Neuronal stem cell (in vitro differentiated cells): Measurements from ENCODE around the gene AGBL4.
A peak's percentile ranks its signal among the peaks of the same experiment; 100 is the strongest.

Experiments used
- DNase-seq: peaks from one replicate; pipeline ENCODE4 v3.0.0-alpha.2; 2013; ENCODE audit warnings: low spot score
- H2AFZ ChIP-seq: one replicate; pipeline ENCODE4 v1.6.1; 2013; ENCODE audit warnings: mild to moderate bottlenecking, low read length, inconsistent platforms
- H2AK5ac ChIP-seq: 2 replicates; pipeline ENCODE4 v1.6.1; 2013; ENCODE audit warnings: low read depth, mild to moderate bottlenecking, inconsistent platforms, low read length, moderate library complexity, mixed read lengths
- H2BK120ac ChIP-seq: 2 replicates; pipeline ENCODE4 v1.6.1; 2013; ENCODE audit warnings: low read depth, mild to moderate bottlenecking, inconsistent platforms, low read length, moderate library complexity, mixed read lengths
- H2BK12ac ChIP-seq: one replicate; pipeline ENCODE4 v1.6.1; 2013; ENCODE audit warnings: low read length, inconsistent platforms
- H2BK15ac ChIP-seq: 2 replicates; pipeline ENCODE4 v1.6.1; 2013; ENCODE audit warnings: mild to moderate bottlenecking, low read length, inconsistent platforms, mixed read lengths
- H2BK5ac ChIP-seq: one replicate; pipeline ENCODE4 v1.6.1; 2013; ENCODE audit warnings: inconsistent platforms, mild to moderate bottlenecking, low read length, moderate library complexity
- H3K14ac ChIP-seq: one replicate; pipeline ENCODE4 v1.6.1; 2013; ENCODE audit warnings: low read length, inconsistent platforms
- H3K18ac ChIP-seq: 2 replicates; pipeline ENCODE4 v1.6.1; 2013; ENCODE audit warnings: low read length, inconsistent platforms
- H3K23ac ChIP-seq: 2 replicates; pipeline ENCODE4 v1.6.1; 2013; ENCODE audit warnings: low read depth, mild to moderate bottlenecking, mixed read lengths, low read length, inconsistent platforms; ENCODE audit not compliant: poor library complexity
- H3K27ac ChIP-seq: replicated peaks from 3 replicates; pipeline ENCODE4 v1.5.1; 2013; ENCODE audit warnings: low read length, inconsistent platforms
- H3K27me3 ChIP-seq, 3 experiments: 2 replicates each; pipeline ENCODE4 v1.6.1; 2013; ENCODE audit warnings: low read length in 3 of 3, mild to moderate bottlenecking in 2 of 3, inconsistent platforms in 1 of 3, low read depth in 1 of 3, mixed read lengths in 1 of 3, moderate library complexity in 1 of 3; ENCODE audit not compliant: control insufficient read depth in 3 of 3, insufficient read depth in 3 of 3
- H3K36me3 ChIP-seq, 2 donors: replicated peaks in 1 of 2; 2 replicates each; pipeline ENCODE4 v1.6.1; 2013; ENCODE audit warnings: low read length in 2 of 2; ENCODE audit not compliant: control insufficient read depth in 2 of 2, insufficient read depth in 2 of 2
- H3K4ac ChIP-seq: 2 replicates; pipeline ENCODE4 v1.6.1; 2013; ENCODE audit warnings: inconsistent platforms, mild to moderate bottlenecking, low read length, moderate library complexity
- H3K4me1 ChIP-seq, 2 donors: 1 replicate in 1 of 2; 2 replicates in 1 of 2; pipeline ENCODE4 v1.6.1; 2013; ENCODE audit warnings: low read length in 2 of 2, low read depth in 1 of 2; ENCODE audit not compliant: control insufficient read depth in 2 of 2, insufficient read depth in 1 of 2
- H3K4me2 ChIP-seq: one replicate; pipeline ENCODE4 v1.6.1; 2013; ENCODE audit warnings: mild to moderate bottlenecking, low read length, inconsistent platforms; ENCODE audit not compliant: insufficient read depth, poor library complexity, severe bottlenecking
- H3K4me3 ChIP-seq, 2 donors: 2 replicates each; pipeline ENCODE4 v1.5.1; 2013; ENCODE audit warnings: low read length in 2 of 2, mild to moderate bottlenecking in 2 of 2, inconsistent platforms in 1 of 2, moderate library complexity in 1 of 2
- H3K79me1 ChIP-seq: one replicate; pipeline ENCODE4 v1.6.1; 2013; ENCODE audit warnings: low read depth, mild to moderate bottlenecking, inconsistent platforms, low read length, moderate library complexity
- H3K9ac ChIP-seq: one replicate; pipeline ENCODE4 v1.6.1; 2013; ENCODE audit warnings: mild to moderate bottlenecking, low read depth, low read length, inconsistent platforms; ENCODE audit not compliant: poor library complexity
- H3K9me3 ChIP-seq, 2 donors: replicated peaks in 1 of 2; 2 replicates each; pipeline versions ENCODE3 to v1.6.1; 2013; ENCODE audit warnings: low read length in 2 of 2, mild to moderate bottlenecking in 2 of 2, inconsistent platforms in 1 of 2, low read depth in 1 of 2, mixed read lengths in 1 of 2, moderate library complexity in 1 of 2; ENCODE audit not compliant: control insufficient read depth in 2 of 2, insufficient read depth in 1 of 2
- H4K8ac ChIP-seq: one replicate; pipeline ENCODE4 v1.6.1; 2013; ENCODE audit warnings: low read depth, mild to moderate bottlenecking, inconsistent platforms, low read length, moderate library complexity
- H4K91ac ChIP-seq: one replicate; pipeline ENCODE4 v1.6.1; 2013; ENCODE audit warnings: low read length, low read depth, mild to moderate bottlenecking, inconsistent platforms; ENCODE audit not compliant: poor library complexity
- WGBS, 2 donors: extraction: QIAGEN DNeasy Blood & Tissue Kit; methylation state at CpG; one replicate each; pipeline ENCODE4 v1.1.7; 2013; ENCODE audit warnings: missing lambda C conversion rate in 2 of 2, mixed read lengths in 1 of 2; ENCODE audit not compliant: insufficient read length in 2 of 2, insufficient replicate concordance in 1 of 2; ENCODE audit errors: extremely low coverage in 2 of 2; 5-methylcytosine and 5-hydroxymethylcytosine counted together

AGBL4 gene

DNA sequence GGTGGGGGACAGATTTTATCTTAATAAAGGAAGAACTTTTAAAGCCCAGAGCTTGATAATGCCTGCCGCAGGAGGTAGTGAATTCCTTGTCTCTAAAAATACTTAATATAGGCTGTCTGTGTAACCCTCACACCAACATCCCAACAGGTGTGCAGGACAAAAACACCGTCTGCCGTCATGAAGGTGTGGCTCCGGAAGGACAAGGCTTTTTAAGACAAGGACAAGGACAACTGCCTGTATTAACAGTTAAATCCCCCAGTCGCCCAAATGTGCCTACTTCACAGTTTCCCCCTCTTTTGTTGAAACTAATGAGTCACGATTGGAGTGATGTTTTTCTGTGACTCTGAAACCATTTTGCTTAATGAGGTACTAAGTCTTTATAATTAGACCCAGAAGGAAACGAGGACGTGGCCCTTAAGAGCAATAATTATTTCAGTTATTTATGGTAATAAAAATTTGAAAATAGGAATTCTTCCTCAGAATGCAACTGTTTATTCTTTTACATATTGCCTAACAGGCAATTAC lies 1524.5 kb downstream of the AGBL4 start:
- Histone ChIP-seq H3K4me2 (no peak overlapping the region), H3K27me3 (peaks cover 0 to 4% (median 0%) of the 10 kb centered on the region in 3 experiments), H3K14ac (no peak overlapping the region), H3K9me3 (no peaks in the 10 kb centered on the region), H2AFZ (no peak overlapping the region), H3K18ac (no peak overlapping the region), H3K27ac (no peak overlapping the region), H2AK5ac (no peak overlapping the region), H2BK5ac (no peak overlapping the region), H3K36me3 (no peaks in the 10 kb centered on the region), H2BK120ac (no peak overlapping the region), H3K9ac (no peak overlapping the region), H2BK15ac (no peak overlapping the region), H4K8ac (no peak overlapping the region), H3K4ac (no peak overlapping the region), H2BK12ac (no peak overlapping the region), H3K4me3 (no peak overlapping the region), H3K79me1 (no peaks in the 10 kb centered on the region), H3K4me1 (peaks cover 1 to 2% of the 10 kb centered on the region in 2 donors), H3K23ac (no peak overlapping the region), H4K91ac (no peak overlapping the region)
- DNase-seq, result no peak
- WGBS, 2 donors, result no CpG with 5 or more reads among the region's 8 CpGs

DNA sequence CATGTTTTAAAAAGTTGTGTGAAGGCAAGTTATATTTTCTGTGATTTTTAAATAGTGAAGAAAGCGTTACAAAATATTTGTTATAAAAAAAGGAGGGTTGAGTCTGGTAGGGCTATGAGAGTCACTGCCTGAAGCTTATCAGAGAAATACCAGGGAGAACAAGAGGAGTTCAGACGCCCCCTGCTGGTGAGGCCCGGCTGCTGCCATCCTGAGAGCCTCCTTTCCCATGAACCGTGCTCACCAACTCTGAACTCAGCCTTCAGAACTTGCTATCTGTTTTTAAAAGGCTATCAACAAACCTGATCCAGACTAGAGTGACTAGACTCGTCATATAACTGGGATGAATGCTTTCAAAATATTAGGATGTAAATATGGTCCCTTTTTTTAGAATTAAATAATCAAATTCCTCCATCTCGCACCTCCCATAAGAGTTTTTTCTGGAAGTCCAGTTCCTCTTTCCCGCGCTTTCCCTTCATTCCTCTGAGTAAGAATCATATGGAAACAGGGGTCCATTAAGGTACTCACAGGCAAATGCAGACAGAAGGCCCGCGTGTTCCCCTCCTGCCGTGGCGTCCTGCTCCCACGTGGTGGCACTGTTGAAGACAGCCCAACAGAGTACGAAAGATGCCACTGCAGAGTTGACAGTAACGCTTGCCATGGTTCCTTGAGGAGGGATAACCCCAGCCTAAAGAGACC lies 1525.5 kb downstream of the AGBL4 start:
- H3K23ac ChIP-seq, result no peak overlapping the region
- H2BK12ac ChIP-seq, result no peak overlapping the region
- H3K18ac ChIP-seq, result no peak overlapping the region
- H3K27ac ChIP-seq, result no peak overlapping the region
- H3K9ac ChIP-seq, result no peak overlapping the region
- no peak overlapping the region for H2BK15ac ChIP-seq
- no peak overlapping the region for H4K91ac ChIP-seq
- peak; percentile 62 for DNase-seq
- H2AFZ ChIP-seq, result peak overlapping the region; percentile 57
- H3K27me3 ChIP-seq, result peaks cover 0 to 4% (median 0%) of the 10 kb centered on the region in 3 experiments
- no peaks in the 10 kb centered on the region for H3K36me3 ChIP-seq
- no peaks in the 10 kb centered on the region for H3K79me1 ChIP-seq
- H2AK5ac ChIP-seq, result no peak overlapping the region
- H3K9me3 ChIP-seq, result no peaks in the 10 kb centered on the region
- H3K4me3 ChIP-seq, result no peak overlapping the region
- H3K4me2 ChIP-seq, result no peak overlapping the region
- H3K4me1 ChIP-seq, result peaks cover 4 to 7% of the 10 kb centered on the region in 2 donors
- H2BK5ac ChIP-seq, result no peak overlapping the region
- WGBS, 2 donors, result no CpG with 5 or more reads among the region's 15 CpGs
- H3K4ac ChIP-seq, result no peak overlapping the region
- no peak overlapping the region for H4K8ac ChIP-seq
- H2BK120ac ChIP-seq, result no peak overlapping the region
- H3K14ac ChIP-seq, result no peak overlapping the region

DNA sequence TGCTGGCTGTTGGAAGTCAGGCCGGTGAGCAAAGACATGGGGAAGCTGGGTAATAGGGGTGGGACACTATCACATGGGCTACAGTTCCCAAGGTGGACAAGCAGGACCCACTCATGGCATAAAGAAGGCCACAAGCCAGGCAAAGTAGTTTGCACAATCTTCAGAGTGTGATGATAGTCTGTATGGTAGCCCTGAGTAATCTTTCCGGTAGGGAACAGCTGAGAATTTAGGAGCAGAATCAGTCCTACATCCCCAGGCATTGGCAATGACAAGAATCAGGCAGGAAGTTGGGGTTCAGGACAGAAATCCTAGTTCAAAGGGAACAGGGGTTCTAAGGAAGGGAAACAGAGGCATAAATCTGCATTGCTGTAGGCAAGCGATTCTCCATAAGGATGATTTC lies 1527.8 kb downstream of the AGBL4 start:
- no peak overlapping the region for H3K4me2 ChIP-seq
- no CpG with 5 or more reads among the region's 3 CpGs for WGBS, 2 donors
- no peaks in the 10 kb centered on the region for H3K36me3 ChIP-seq
- no peak overlapping the region for H2BK5ac ChIP-seq
- no peak overlapping the region for H3K9ac ChIP-seq
- no peak overlapping the region for H2BK15ac ChIP-seq
- no peak overlapping the region for H2BK120ac ChIP-seq
- H3K4ac ChIP-seq, result no peak overlapping the region
- H3K23ac ChIP-seq, result no peak overlapping the region
- peaks cover 0 to 4% (median 0%) of the 10 kb centered on the region in 3 experiments for H3K27me3 ChIP-seq
- no peak overlapping the region for H3K14ac ChIP-seq
- H2BK12ac ChIP-seq, result no peak overlapping the region
- peak overlapping the region; percentile 52 for H4K8ac ChIP-seq
- no peak overlapping the region for H2AFZ ChIP-seq
- H3K79me1 ChIP-seq, result no peaks in the 10 kb centered on the region
- H4K91ac ChIP-seq, result no peak overlapping the region
- H3K9me3 ChIP-seq, result no peaks in the 10 kb centered on the region
- no peak for DNase-seq
- H3K4me3 ChIP-seq, result no peak overlapping the region
- H3K27ac ChIP-seq, result no peak overlapping the region
- H2AK5ac ChIP-seq, result no peak overlapping the region
- peaks cover 4 to 9% of the 10 kb centered on the region in 2 donors for H3K4me1 ChIP-seq
- no peak overlapping the region for H3K18ac ChIP-seq

DNA sequence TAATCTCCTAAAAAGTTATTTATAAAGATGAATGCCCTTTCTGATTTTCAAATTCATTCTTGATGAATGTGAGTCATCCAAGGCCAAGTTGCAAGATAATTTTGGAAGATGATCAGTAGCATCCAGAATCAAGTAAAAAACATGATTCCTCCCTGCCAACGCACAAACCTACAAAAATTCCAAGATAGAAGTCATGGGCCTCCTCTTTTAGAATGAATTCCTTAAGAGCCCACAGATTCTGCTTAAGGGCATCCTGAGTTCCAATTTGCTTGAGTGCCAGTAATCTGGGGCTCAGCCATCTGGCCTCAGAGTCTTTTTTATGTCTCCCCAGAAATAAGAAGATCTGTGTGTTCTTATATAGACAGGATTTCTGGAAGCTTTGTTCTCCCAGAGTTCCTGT lies 1528.6 kb downstream of the AGBL4 start:
- Histone ChIP-seq H2BK12ac (no peak overlapping the region), H2BK5ac (no peak overlapping the region), H3K9me3 (no peaks in the 10 kb centered on the region), H2AK5ac (no peak overlapping the region), H3K79me1 (no peaks in the 10 kb centered on the region), H3K27me3 (peaks cover 0 to 4% (median 0%) of the 10 kb centered on the region in 3 experiments), H3K27ac (no peak overlapping the region), H3K14ac (no peak overlapping the region), H3K4ac (no peak overlapping the region), H2AFZ (no peak overlapping the region), H3K4me3 (no peak overlapping the region), H2BK15ac (no peak overlapping the region), H3K23ac (no peak overlapping the region), H3K9ac (no peak overlapping the region), H3K36me3 (no peaks in the 10 kb centered on the region), H3K18ac (no peak overlapping the region), H2BK120ac (no peak overlapping the region), H3K4me1 (peaks cover 4 to 7% of the 10 kb centered on the region in 2 donors), H3K4me2 (no peak overlapping the region), H4K91ac (no peak overlapping the region), H4K8ac (no peak overlapping the region)
- no CpG with 5 or more reads among the region's 1 CpG for WGBS, 2 donors
- DNase-seq, result no peak
